ENCODE measurements around the gene CACNA2D4. TPM values are rescaled to one million over a fixed set of nuclear protein-coding genes. Genes with fewer than 3 reads are reported as not detected.

Gene CACNA2D4
- total and polyA plus RNA-seq, 7 donors = 2.8 to 5.8 (median 3.6) TPM

GRCh38 chr12:1836241-1836803, 82.1 kb downstream of the CACNA2D4 start:
- H3K27ac ChIP-seq = no peak overlapping the region
- peak; percentile 55 for DNase-seq
- intact Hi-C loops (cut with DNase I) = no loop called here
- no peak overlapping the region for H3K4me3 ChIP-seq
- no peaks in the 10 kb centered on the region for H3K36me3 ChIP-seq
- peaks cover 0 to 9% (median 2%) of the 10 kb centered on the region in 3 donors for H3K27me3 ChIP-seq
- no peaks in the 10 kb centered on the region for H3K9me3 ChIP-seq
- H3K4me1 ChIP-seq = no peaks in the 10 kb centered on the region
- TF ChIP-seq CTCF (IDR thresholded peaks at IDR 0.05) = no peak
- TF ChIP-seq POLR2AphosphoS5 (IDR thresholded peaks at IDR 0.05) = no peak
- TF ChIP-seq EP300 (IDR thresholded peaks at IDR 0.05) = no peak
- no peak for TF ChIP-seq POLR2A (IDR thresholded peaks at IDR 0.05)
- 65 to 80% methylated on average over 7 of the region's 7 CpGs for WGBS, 2 donors

GRCh38 chr12:1835211-1836131, 83.0 kb downstream of the CACNA2D4 start:
- Histone ChIP-seq H3K4me3 (no peak overlapping the region), H3K27ac (no peak overlapping the region), H3K27me3 (peaks cover 0 to 12% (median 2%) of the 10 kb centered on the region in 3 donors), H3K36me3 (no peaks in the 10 kb centered on the region), H3K4me1 (no peaks in the 10 kb centered on the region), H3K9me3 (no peaks in the 10 kb centered on the region)
- no peak for TF ChIP-seq EP300 (IDR thresholded peaks at IDR 0.05)
- no peak for TF ChIP-seq POLR2AphosphoS5 (IDR thresholded peaks at IDR 0.05)
- no peak for TF ChIP-seq CTCF (IDR thresholded peaks at IDR 0.05)
- no peak for TF ChIP-seq POLR2A (IDR thresholded peaks at IDR 0.05)
- 82 to 83% methylated on average over 22 of the region's 22 CpGs for WGBS, 2 donors
- intact Hi-C loops (cut with DNase I) = no loop called here
- DNase-seq = peak; percentile 46

- Histone ChIP-seq H3K27ac (no peak overlapping the region), H3K36me3 (no peaks in the 10 kb centered on the region), H3K27me3 (peaks cover 0 to 12% (median 2%) of the 10 kb centered on the region in 3 donors), H3K9me3 (no peaks in the 10 kb centered on the region), H3K4me1 (no peaks in the 10 kb centered on the region), H3K4me3 (no peak overlapping the region)
- intact Hi-C loops (cut with DNase I) = no loop called here
- DNase-seq = peak; percentile 38
- TF ChIP-seq CTCF (IDR thresholded peaks at IDR 0.05) = no peak
- TF ChIP-seq POLR2AphosphoS5 (IDR thresholded peaks at IDR 0.05) = no peak
- no peak for TF ChIP-seq EP300 (IDR thresholded peaks at IDR 0.05)
- TF ChIP-seq POLR2A (IDR thresholded peaks at IDR 0.05) = no peak
- 83 to 86% methylated on average over 34 of the region's 34 CpGs for WGBS, 2 donors
These were observed 84.1 kb downstream of the CACNA2D4 start for GRCh38 chr12:1834186-1834925.

GRCh38 chr12:1833596-1834028, 84.8 kb downstream of the CACNA2D4 start:
- Histone ChIP-seq H3K36me3 (no peaks in the 10 kb centered on the region), H3K27me3 (peaks cover 0 to 12% (median 2%) of the 10 kb centered on the region in 3 donors), H3K4me3 (no peak overlapping the region), H3K27ac (no peak overlapping the region), H3K9me3 (no peaks in the 10 kb centered on the region), H3K4me1 (no peaks in the 10 kb centered on the region)
- intact Hi-C loops (cut with DNase I) = no loop called here
- 84 to 86% methylated on average over 10 of the region's 10 CpGs for WGBS, 2 donors
- peak; percentile 3 for DNase-seq
- TF ChIP-seq CTCF (IDR thresholded peaks at IDR 0.05) (no peak), POLR2A (IDR thresholded peaks at IDR 0.05) (no peak), POLR2AphosphoS5 (IDR thresholded peaks at IDR 0.05) (no peak), EP300 (IDR thresholded peaks at IDR 0.05) (no peak)

All from sigmoid colon (tissue), 7 donors.